Esophagus squamous epithelium (tissue), 4 donors: ENCODE results near the gene NPIPA5.
"Not testable (repeated sequence)": the region's sequence is repeated elsewhere in the genome, so short reads cannot be mapped to it uniquely, and the experiment has no call there.

Experiments used
- CTCF ChIP-seq, 6 experiments: fragments of 450-650 bp in 4 of 6; fragments of 200-600 bp in 2 of 6; sonication (generic) in 2 of 6; IDR thresholded peaks; one replicate each; pipeline ENCODE4 v1.5.1; 2016 to 2019; ENCODE audit warnings: antibody characterized with exemption in 6 of 6, mild to moderate bottlenecking in 4 of 6, moderate library complexity in 4 of 6
- POLR2A ChIP-seq, 4 donors: fragments of 450-650 bp; IDR thresholded peaks; one replicate each; pipeline ENCODE4 v1.6.1; 2017; ENCODE audit warnings: antibody characterized with exemption in 4 of 4, mild to moderate bottlenecking in 4 of 4, moderate library complexity in 3 of 4

GRCh38 chr16:15330978-15331377 is 47.1 kb downstream of the NPIPA5 start:
- TF ChIP-seq CTCF, POLR2A (IDR thresholded peaks at IDR 0.05): not testable (repeated sequence)
